GM18867 (cell line): Measurements from ENCODE around the gene CR1L.
"Not testable (repeated sequence)": the region's sequence is repeated elsewhere in the genome, so short reads cannot be mapped to it uniquely, and the experiment has no call there.

Experiments used
- ATAC-seq: cut with Tn5 transposase; IDR thresholded peaks from one replicate; pipeline ENCODE4 v1.9.1; 2021; ENCODE audit warnings: mild to moderate bottlenecking, moderate library complexity; ENCODE audit not compliant: unreplicated experiment

The CR1L gene

DNA sequence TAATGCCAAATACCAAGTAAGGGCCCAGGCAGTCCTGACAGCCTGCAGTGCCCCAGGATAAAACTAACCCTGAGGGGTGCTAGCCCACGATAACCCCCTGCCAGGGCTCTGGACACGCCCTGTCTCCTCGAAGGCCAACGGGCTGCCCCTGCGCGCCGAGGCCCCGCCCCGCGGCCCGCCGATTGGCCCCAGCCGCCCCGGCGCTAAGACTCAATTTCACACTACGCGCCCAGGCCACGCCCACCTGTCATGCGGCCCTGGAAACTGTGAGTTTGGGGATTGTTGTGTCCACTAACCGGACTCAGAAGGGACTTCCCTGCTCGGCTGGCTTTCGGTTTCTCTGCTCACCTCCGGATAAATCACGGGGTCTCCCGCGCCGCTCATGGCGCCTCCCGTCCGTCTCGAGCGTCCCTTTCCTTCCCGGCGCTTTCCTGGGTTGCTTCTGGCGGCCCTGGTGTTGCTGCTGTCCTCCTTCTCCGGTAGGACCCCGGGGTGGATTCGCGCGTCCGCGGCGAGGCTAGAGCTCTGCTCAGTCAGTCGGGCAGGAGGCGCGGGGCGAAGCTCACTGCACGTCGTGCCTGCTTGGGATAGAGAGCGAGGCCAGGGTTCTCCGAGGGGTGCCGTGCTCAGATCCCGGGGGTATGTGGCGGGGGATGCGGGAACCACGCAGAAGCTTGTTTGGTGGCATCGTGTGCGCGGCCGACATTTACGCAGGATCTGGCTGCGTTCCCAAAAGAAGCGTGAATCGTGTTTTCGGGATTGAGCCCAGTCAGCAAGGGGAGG lies at the start of gene CR1L:
Gene CR1L, plus strand, starts transcription at position 282 of the 783 bp plus-strand sequence. Its CDS starts 101 bp downstream, at position 383.
- peak; percentile 76 for ATAC-seq

DNA sequence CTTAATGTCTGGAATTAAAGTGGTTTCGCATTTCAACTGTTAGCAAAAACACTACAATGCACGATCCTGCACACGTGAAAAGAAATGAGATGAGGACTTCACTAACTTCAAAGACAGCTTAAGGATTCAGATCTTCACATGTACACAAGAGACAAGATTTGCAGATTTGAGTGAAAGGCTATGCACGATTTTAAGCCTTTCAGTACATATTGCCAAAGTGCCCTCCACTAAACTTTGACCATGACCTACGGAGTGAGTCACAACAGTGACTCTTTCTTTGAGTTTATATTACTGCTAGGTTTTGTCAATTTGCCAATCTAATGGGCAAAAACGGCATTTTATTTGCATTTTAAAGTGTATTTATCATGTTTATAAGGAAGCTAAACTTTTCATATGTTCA lies 41.2 kb upstream of the CR1L start:
- no peak for ATAC-seq

DNA sequence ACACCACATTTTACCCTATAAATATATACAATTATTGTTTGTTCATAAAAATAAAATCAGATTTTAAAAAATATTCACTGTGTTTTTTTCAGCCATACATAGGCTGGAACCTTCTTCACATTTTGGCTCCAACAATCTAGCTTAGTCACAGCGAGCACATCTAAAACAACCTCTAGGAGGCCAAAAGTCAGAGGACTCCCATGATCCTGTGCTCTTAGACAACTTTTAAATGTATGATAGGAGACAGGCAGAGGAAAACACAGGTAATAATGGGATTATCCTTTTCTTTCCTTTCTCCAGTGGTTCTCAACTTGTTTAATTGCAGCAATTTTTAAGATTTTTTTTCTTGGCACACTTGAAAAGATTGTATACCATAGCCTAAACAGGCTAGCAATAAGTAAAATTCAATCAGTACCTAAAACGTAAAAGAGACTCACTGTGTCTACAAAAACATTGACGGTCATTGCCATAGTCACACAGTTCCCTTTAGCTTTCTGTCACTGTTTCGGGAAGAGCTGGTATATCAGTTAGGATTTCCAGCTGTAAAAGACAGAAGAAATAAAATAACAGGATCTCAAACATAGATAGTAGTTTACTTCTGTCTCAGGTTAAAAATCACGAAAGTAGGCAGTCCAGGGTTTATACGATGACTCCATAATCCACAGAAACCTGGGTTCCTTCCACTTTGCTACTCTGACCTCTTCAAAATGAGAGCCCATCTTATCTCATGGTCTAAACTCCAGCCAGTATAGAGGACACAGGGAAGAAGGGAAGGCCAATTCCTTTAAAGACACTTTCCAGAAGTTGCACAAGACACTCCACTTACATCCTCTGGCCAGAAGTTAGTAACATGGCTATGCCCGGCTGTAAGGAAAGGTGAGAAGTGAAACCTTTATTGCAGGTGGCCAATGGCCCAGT lies 39.2 kb upstream of the CR1L start:
- ATAC-seq = no peak

- ATAC-seq = no peak
Observed at GRCh38 chr1:207606362-207606755, 38.6 kb upstream of the CR1L start.

GRCh38 chr1:207612762-207613161 lies 32.2 kb upstream of the CR1L start:
- no peak for ATAC-seq

DNA sequence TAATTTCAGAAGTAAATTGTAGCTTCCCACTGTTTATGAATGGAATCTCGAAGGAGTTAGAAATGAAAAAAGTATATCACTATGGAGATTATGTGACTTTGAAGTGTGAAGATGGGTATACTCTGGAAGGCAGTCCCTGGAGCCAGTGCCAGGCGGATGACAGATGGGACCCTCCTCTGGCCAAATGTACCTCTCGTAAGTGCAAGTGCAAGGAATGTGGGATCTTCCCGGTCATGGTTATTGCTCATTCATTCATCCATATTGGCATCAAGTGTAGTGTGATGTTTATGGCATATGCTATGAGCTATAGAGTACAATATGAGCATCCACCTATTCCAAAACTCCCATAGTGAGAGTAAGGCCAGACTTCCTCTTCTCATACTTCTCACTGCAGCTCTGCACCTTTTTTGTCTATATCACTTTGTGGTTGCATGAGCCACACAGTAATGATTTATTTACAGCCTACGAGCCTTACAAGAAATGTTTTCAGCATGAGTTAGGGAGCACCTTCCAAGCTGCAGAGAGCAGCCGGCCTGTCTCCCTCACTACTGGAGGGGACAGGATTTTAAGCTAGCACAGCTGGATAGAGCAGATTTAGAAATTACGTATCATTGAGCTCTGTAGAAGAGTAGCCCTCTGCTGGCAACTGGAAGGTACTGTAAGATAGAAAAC lies 24.9 kb upstream of the CR1L start:
- ATAC-seq = peak; percentile 94

DNA sequence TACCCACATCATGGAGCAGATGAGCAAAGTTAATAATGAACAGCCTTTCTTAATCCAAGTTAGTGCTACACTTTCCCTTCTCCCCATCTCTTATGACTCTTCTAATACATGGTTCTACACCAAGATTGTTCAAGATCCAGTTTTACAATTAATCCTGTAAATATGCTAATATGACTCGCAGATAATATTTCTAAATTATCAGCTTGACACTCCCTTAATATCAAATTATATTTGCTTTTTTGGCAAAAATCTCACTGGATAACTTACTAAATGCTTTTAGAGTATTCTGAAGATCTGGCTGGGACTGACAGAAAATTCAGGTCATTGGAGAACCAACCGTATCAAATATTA lies 24.4 kb upstream of the CR1L start:
- ATAC-seq = no peak

- ATAC-seq = not testable (repeated sequence)
Observed at GRCh38 chr1:207625504-207626071, 19.3 kb upstream of the CR1L start.

GRCh38 chr1:207626972-207627337 lies 18.0 kb upstream of the CR1L start:
- no peak for ATAC-seq

DNA sequence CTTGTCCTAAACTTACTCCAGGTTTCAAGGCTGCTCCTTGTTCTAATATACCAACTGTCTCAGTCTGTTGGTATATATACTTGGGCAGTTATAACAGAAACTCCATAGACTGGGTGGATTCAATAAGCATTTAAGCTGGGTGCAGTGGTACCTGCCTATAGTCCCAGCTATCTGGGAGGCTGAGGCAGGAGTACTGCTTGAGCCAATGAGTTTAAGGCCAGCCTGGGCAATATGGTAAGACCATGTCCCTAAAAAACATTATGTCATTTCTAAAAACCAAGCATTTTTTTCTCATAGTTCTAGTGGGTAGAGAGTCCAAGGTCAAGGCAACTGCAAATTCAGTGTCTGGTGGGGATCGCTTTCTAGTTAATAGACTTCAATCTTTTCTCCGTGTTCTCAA lies 17.4 kb upstream of the CR1L start:
- no peak for ATAC-seq

DNA sequence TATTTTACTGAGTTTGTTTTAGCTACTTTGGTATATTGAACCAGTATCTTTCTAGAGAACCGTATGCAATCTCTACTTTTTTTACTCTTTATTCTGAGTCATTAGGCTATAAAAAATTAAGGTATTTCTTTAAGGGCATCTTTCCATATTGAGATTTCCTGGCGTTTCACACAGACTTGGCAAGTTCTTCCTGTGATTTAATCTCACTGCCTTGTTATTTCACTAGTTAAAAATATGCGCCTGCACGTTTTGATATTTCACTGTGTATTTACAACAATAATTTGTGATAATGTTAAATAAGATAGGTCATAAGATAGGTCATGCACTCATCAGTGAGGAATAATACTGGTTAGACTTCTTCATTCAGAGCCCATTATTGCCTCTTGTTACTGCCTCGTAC lies 16.2 kb upstream of the CR1L start:
- ATAC-seq = no peak

DNA sequence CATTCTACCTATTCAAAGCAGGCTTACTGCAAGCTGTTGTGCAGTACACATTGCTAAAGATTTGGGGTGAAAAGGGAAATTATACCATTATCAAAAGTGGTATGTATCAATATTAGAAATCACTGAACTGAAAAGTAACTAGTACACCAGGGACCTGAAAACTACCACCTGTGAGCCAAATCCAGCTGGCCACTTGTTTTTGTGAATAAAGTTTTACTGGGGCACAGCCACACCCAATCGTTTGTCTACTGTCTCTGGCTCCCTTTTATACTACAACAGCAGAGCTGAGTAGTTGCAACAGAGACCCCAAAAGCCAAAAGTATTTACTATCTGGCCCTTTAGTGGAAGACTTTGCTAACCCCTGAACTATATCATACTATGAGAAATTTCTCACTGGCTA lies 13.8 kb upstream of the CR1L start:
- no peak for ATAC-seq

DNA sequence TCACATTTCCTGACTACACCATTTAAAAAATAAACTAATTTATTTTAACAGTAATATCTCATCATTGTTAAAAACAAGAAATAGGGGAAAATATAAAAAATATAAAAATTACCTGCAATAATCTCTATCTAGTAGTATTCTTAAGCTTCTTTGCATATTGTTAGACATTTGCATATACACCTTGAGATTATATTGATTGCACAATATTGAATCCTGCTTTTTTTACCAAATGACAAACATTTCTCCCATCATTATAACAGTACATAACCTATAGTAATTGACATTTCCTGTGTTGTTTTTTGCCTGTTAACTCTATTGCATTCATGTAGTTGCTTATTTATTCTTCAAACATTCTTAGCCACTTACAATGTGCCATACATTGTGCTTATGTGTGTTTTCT lies 11.7 kb upstream of the CR1L start:
- no peak for ATAC-seq

DNA sequence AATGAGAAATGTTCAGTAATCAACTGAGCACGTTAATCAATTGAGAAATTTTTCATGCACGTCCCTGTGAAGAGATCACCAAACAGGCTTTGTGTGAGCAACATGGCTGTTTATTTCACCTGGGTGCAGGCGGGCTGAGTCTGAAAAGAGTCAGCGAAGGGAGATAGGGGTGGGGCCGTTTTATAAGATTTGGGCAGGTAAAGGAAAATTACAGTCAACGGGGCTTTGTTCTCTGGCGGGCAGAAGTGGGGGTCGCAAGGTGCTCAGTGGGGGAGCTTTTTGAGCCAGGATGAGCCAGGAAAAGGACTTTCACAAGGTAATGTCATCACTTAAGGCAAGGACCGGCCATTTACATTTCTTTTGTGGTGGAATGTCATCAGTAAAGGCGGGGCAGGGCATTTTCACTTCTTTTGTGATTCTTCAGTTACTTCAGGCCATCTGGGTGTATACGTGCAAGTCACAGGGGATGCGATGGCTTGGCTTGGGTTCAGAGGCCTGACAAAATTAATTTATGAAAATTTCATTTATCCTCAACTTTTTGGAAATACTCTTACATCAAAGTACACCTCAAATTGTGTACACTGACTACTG lies 11.1 kb upstream of the CR1L start:
- ATAC-seq = not testable (repeated sequence)

- not testable (repeated sequence) for ATAC-seq
Observed at GRCh38 chr1:207634293-207634692, 10.6 kb upstream of the CR1L start.

DNA sequence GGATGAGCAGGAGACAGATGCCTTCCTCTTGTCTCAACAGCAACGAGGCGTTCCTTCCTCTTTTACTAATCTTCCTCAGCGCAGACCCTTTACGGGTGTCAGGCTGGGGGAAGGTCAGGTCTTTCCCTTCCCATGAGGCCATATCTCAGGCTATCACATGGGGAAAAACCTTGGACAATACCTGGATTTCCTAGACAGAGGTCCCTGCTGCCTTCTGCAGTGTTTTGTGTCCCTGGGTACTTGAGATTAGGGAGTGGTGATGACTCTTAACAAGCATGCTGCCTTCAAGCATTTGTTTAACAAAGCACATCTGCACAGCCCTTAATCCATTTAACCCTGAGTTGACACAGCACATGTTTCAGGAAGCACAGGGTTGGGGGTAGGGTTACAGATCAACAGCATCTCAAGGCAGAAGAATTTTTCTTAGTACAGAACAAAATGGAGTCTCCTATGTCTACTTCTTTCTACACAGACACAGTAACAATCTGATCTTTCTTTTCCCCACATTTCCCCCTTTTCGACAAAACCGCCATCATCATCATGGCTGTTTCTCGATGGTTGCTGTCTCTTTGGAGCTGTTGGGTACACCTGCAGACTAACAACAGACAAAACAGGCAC lies 9.3 kb upstream of the CR1L start:
- ATAC-seq = not testable (repeated sequence)

DNA sequence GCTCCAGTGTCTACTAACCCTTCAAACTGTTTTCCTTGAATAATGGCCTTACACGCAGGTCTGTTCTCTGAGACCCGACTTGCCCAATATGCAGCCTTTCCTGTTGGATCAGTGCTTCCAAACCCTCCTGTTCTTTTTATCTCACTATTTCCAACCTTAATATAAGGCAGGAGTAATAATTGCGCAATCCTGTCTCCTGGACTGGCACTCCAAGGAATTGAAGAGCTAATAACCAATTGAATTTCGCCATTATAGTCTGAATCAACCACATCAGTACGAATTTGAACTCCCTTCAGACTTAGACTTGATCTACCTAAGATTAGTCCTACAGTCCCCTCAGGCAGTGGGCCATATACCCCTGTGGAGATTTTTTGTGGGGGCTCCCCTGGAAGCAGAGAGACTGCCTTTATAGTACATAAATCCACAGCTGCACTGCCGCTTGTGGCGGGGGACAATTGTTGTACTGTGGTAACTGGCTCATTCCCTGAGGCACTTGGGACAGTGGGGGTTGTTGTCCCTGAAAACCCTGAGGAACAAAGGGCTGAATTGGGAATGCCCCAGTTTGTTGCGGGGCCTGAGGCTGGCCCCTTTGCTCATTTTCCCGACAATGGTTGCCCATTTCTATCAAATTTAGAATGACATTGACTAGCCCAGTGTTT lies 6.3 kb upstream of the CR1L start:
- ATAC-seq = not testable (repeated sequence)

- ATAC-seq = not testable (repeated sequence)
Observed at GRCh38 chr1:207639362-207639761, 5.6 kb upstream of the CR1L start.

- no peak for ATAC-seq
Observed at GRCh38 chr1:207644166-207644851, 624 bp upstream of the CR1L start.
